Activated T-helper 2 cell treated with anti-CD3 and anti-CD28 coated beads, Interferon-gamma antibody, Interleukin-2, Interleukin-4, amounts not matched to agents 10 μg/mL and 5 μg/mL and 100 μg/mL, durations not matched to agents 14 hours and 24 hours and 36 hours (primary cell): Measurements from ENCODE around the gene PNLIPRP1. TPM values are rescaled to one million over a fixed set of nuclear protein-coding genes. Genes with fewer than 3 reads are reported as not detected.

ENCODE experiments used
- DNase-seq: peaks from one replicate; pipeline ENCODE4 v3.0.0; 2021; ENCODE audit warnings: low spot score
- H3K27ac Mint-ChIP-seq: one replicate; pipeline ENCODE4 v1.8.0; 2021; ENCODE audit warnings: mixed read lengths
- H3K27me3 Mint-ChIP-seq: one replicate; pipeline ENCODE4 v1.8.0; 2021; ENCODE audit warnings: low read depth, mixed read lengths
- H3K36me3 Mint-ChIP-seq: one replicate; pipeline ENCODE4 v1.8.0; 2021; ENCODE audit warnings: low read depth, mixed read lengths
- H3K4me1 Mint-ChIP-seq: one replicate; pipeline ENCODE4 v1.8.0; 2021; ENCODE audit warnings: low read depth, mixed read lengths
- H3K4me3 Mint-ChIP-seq: one replicate; pipeline ENCODE4 v1.8.0; 2021; ENCODE audit warnings: low read depth, mild to moderate bottlenecking, moderate library complexity, mixed read lengths
- H3K9me3 Mint-ChIP-seq: one replicate; pipeline ENCODE4 v1.8.0; 2021; ENCODE audit warnings: mixed read lengths
- intact Hi-C: fragments of 100-400 bp; cut with micrococcal nuclease; formaldehyde crosslinking; loops from one replicate; pipeline ENCODE4 v1.15.1; 2023
- total RNA-seq: library from RNA; stranded (reverse); gene quantifications from 2 replicates; pipeline ENCODE4 v1.2.3, GENCODE V29; 2022

Gene PNLIPRP1
- not detected in 2 replicates for total RNA-seq

DNA sequence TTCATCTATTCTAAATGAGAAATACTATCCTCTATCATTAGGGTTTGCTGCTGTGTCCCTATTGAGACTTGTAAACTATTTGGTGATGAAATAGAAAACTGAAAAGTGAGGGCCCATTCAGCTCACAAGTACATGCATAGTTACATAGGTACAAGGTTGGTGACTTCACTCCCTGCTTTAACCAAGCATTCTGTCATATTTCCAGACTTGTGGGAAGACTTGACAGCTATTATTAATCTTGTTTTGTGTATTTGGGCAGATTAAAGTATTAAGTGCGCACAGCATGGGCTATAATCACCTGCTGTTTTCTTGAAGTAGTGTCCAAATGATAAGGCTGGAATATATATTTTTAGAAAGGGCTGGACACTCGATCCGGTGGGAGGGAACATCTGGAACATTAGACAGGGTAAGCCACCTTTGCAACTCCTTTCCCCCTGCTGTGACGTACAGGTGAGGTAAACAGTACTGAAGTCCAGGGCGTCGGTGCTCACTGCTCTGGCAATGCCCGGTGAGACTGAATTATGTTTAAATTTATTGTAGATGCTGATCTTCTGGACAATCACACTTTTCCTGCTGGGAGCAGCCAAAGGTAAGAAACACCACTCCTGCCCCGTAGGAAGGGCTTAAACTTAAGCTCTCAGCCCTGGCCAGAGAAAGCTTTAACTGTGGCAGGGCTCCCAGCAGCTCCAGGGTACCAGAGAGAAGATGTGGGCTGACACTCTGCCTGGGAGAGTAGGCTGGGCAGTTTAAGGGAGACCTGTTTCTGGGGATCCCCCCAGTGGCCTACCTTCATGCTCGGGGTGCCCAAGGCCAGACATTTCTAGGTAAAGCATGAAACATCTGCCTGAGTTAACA is at the start of gene PNLIPRP1:
Gene PNLIPRP1 (plus strand): TSS at position 370 of the 855 bp plus-strand sequence. CDS start 171 bp downstream, at position 541.
- H3K4me3 Mint-ChIP-seq = no peak within 1 kb of the TSS
- no peaks in the 10 kb centered on the region for H3K4me1 Mint-ChIP-seq
- no peaks in the 10 kb centered on the region for H3K36me3 Mint-ChIP-seq
- no peak for DNase-seq
- intact Hi-C loops = no loop called here
- H3K27me3 Mint-ChIP-seq = no peaks in the 10 kb centered on the region
- no peaks in the 10 kb centered on the region for H3K9me3 Mint-ChIP-seq
- no peak within 1 kb of the TSS for H3K27ac Mint-ChIP-seq

DNA sequence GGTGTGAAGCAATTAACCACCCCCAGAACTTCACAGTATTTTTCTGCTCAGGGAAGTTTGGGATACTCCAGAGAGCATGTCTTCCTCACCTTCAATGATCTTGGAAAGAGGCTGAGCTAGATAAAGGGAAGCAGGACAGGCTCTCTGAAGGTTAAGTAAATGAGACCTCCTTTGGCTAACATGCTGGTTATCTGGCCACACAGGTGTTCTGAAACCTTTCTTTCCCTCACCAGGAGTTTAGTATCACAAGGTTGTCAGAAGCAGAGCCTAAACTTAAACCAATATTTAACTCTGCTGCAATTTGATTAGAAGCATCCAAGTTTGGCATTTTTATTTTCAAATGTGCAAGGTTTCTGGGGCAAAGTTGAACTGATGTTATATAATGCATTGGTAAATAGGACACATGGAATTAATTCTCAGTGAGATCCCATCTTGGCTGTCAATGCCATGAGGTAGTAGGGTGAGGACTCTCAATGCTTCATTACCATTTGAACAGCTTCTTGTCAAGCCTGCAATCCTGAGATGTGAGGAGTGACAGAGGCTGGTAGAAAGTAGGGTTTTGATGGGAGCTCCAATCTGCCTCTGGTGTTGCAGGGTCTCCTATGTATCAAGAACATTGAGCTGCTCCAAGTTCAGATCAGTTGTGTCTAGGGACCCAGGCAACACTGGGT is 48.6 kb upstream of the PNLIPRP1 start:
- DNase-seq = no peak
- intact Hi-C loops = no loop called here
- Mint-ChIP-seq H3K4me3 (no peak overlapping the region), H3K4me1 (no peaks in the 10 kb centered on the region), H3K27ac (no peak overlapping the region), H3K36me3 (no peaks in the 10 kb centered on the region), H3K27me3 (no peaks in the 10 kb centered on the region), H3K9me3 (no peaks in the 10 kb centered on the region)

DNA sequence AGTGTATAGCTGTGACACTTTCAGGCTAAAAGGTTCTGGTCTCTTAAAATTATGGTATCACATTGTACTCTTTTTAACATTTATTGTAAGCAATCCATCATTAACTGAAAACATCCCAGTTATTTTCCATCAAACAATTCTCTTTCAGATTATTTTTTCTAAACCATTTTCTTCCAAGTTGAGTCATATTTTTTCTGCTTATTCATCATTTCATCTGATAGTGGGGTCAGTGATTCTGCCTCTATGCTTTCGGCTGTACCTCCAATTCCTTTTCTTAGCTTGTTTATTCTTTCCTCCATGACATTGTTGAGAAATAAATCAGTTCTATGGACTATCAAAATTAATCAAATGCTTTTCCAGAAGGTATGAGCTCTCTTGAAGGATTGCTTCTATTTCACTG is 45.6 kb upstream of the PNLIPRP1 start:
- no peak overlapping the region for H3K27ac Mint-ChIP-seq
- H3K4me3 Mint-ChIP-seq = no peak overlapping the region
- intact Hi-C loops = no loop called here
- H3K9me3 Mint-ChIP-seq = no peaks in the 10 kb centered on the region
- H3K27me3 Mint-ChIP-seq = no peaks in the 10 kb centered on the region
- no peak for DNase-seq
- H3K4me1 Mint-ChIP-seq = no peaks in the 10 kb centered on the region
- no peaks in the 10 kb centered on the region for H3K36me3 Mint-ChIP-seq

- Mint-ChIP-seq H3K27ac (no peak within 1 kb of the TSS), H3K4me3 (no peak within 1 kb of the TSS), H3K9me3 (no peaks in the 10 kb centered on the region), H3K36me3 (no peaks in the 10 kb centered on the region), H3K4me1 (no peaks in the 10 kb centered on the region), H3K27me3 (no peaks in the 10 kb centered on the region)
- intact Hi-C loops = no loop called here
- no peak for DNase-seq
Measured at GRCh38 chr10:116545756-116546155, 45.0 kb upstream of the PNLIPRP1 start, which contains the start of gene PNLIP. Gene PNLIP (plus strand): TSS chr10:116545931. CDS start chr10:116546093, 162 bp downstream.

GRCh38 chr10:116548301-116548700 is 42.5 kb upstream of the PNLIPRP1 start:
- no peaks in the 10 kb centered on the region for H3K27me3 Mint-ChIP-seq
- H3K9me3 Mint-ChIP-seq = no peaks in the 10 kb centered on the region
- H3K4me3 Mint-ChIP-seq = no peak overlapping the region
- no peak for DNase-seq
- intact Hi-C loops = no loop called here
- H3K4me1 Mint-ChIP-seq = no peaks in the 10 kb centered on the region
- no peaks in the 10 kb centered on the region for H3K36me3 Mint-ChIP-seq
- H3K27ac Mint-ChIP-seq = no peak overlapping the region

GRCh38 chr10:116553378-116553980 is 37.3 kb upstream of the PNLIPRP1 start:
- H3K27ac Mint-ChIP-seq = no peak overlapping the region
- no peaks in the 10 kb centered on the region for H3K4me1 Mint-ChIP-seq
- intact Hi-C loops = no loop called here
- no peak overlapping the region for H3K4me3 Mint-ChIP-seq
- H3K9me3 Mint-ChIP-seq = no peaks in the 10 kb centered on the region
- no peaks in the 10 kb centered on the region for H3K27me3 Mint-ChIP-seq
- DNase-seq = no peak
- H3K36me3 Mint-ChIP-seq = no peaks in the 10 kb centered on the region

GRCh38 chr10:116554628-116555027 is 36.1 kb upstream of the PNLIPRP1 start:
- Mint-ChIP-seq H3K4me3 (no peak overlapping the region), H3K36me3 (no peaks in the 10 kb centered on the region), H3K4me1 (no peaks in the 10 kb centered on the region), H3K27me3 (no peaks in the 10 kb centered on the region), H3K27ac (no peak overlapping the region), H3K9me3 (no peaks in the 10 kb centered on the region)
- DNase-seq = no peak
- intact Hi-C loops = no loop called here

DNA sequence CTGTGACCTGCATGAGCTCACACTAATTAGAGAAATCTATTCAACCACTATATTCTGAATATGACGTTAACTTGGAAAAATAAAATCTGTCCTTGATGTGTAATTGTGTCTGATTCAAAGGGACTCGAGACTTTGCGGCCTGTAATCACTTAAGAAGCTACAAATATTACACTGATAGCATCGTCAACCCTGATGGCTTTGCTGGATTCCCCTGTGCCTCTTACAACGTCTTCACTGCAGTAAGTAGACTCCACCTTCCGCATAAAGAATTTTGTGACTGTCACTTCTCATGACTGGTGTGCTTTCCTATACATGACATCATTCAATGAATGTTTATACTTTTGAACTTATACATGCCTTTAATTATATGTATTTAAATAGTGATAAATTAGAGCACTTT is 34.9 kb upstream of the PNLIPRP1 start:
- Mint-ChIP-seq H3K4me3 (no peak overlapping the region), H3K9me3 (no peaks in the 10 kb centered on the region), H3K36me3 (no peaks in the 10 kb centered on the region)

GRCh38 chr10:116557305-116557880 is 33.4 kb upstream of the PNLIPRP1 start:
- intact Hi-C loops = no loop called here
- H3K27ac Mint-ChIP-seq = no peak overlapping the region
- H3K4me1 Mint-ChIP-seq = no peaks in the 10 kb centered on the region
- DNase-seq = no peak
- H3K27me3 Mint-ChIP-seq = no peaks in the 10 kb centered on the region
- no peak overlapping the region for H3K4me3 Mint-ChIP-seq
- H3K9me3 Mint-ChIP-seq = no peaks in the 10 kb centered on the region
- H3K36me3 Mint-ChIP-seq = no peaks in the 10 kb centered on the region

More for the DNA sequence above, 34.9 kb upstream of the PNLIPRP1 start:
- H3K4me1 Mint-ChIP-seq = no peaks in the 10 kb centered on the region
- H3K27me3 Mint-ChIP-seq = no peaks in the 10 kb centered on the region
- intact Hi-C loops = no loop called here
- H3K27ac Mint-ChIP-seq = no peak overlapping the region
- no peak for DNase-seq

DNA sequence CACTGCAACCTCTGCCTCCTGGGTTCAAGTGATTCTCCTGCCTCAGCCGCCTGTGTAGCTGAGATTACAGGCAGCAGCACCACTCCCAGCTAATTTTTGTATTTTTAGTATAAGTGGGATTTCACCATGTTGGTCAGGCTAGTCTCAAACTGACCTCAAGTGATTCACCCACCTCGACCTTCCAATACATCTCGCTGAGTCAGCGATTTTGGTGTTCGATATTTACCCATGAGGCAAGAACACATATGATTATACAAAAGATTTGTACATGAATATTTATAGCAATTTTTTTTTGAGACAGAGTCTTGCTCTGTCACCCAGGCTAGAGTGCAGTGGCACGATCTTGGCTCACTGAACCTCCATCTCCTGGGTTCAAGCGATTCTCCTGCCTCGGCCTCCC is 25.2 kb upstream of the PNLIPRP1 start:
- no peaks in the 10 kb centered on the region for H3K9me3 Mint-ChIP-seq
- no peak overlapping the region for H3K27ac Mint-ChIP-seq
- no peak overlapping the region for H3K4me3 Mint-ChIP-seq
- intact Hi-C loops = no loop called here
- H3K27me3 Mint-ChIP-seq = no peaks in the 10 kb centered on the region
- H3K4me1 Mint-ChIP-seq = no peaks in the 10 kb centered on the region
- H3K36me3 Mint-ChIP-seq = no peaks in the 10 kb centered on the region
- DNase-seq = no peak

GRCh38 chr10:116566932-116567331 is 23.8 kb upstream of the PNLIPRP1 start:
- intact Hi-C loops = no loop called here
- Mint-ChIP-seq H3K27ac (no peak overlapping the region), H3K27me3 (no peaks in the 10 kb centered on the region), H3K9me3 (no peaks in the 10 kb centered on the region), H3K4me1 (no peaks in the 10 kb centered on the region), H3K36me3 (no peaks in the 10 kb centered on the region), H3K4me3 (no peak overlapping the region)
- no peak for DNase-seq

DNA sequence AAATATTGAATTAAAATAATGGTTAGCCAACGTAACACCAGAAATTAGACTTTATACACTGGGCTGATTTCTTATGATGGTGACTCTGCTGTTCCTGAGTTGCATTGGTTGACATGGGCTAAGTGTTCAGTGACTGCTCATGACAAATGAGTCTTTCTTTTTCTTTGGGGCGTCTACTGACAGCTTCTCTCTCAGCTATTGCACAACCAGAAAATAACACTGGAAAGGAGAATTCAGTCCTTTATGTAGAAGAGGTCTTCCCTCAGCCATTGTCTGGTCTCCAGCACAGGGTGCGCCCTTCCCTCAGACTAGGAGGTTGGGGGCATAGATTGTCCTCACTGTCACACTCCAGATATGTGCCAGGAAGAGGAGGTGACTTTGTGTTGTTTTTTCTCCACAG is 23.4 kb upstream of the PNLIPRP1 start:
- no peaks in the 10 kb centered on the region for H3K4me1 Mint-ChIP-seq
- H3K4me3 Mint-ChIP-seq = no peak overlapping the region
- H3K27ac Mint-ChIP-seq = no peak overlapping the region
- intact Hi-C loops = no loop called here
- DNase-seq = no peak
- H3K27me3 Mint-ChIP-seq = no peaks in the 10 kb centered on the region
- H3K9me3 Mint-ChIP-seq = no peaks in the 10 kb centered on the region
- H3K36me3 Mint-ChIP-seq = no peaks in the 10 kb centered on the region

GRCh38 chr10:116574797-116575196 is 16.0 kb upstream of the PNLIPRP1 start:
- intact Hi-C loops = no loop called here
- no peak for DNase-seq
- Mint-ChIP-seq H3K4me1 (no peaks in the 10 kb centered on the region), H3K27me3 (no peaks in the 10 kb centered on the region), H3K36me3 (no peaks in the 10 kb centered on the region), H3K9me3 (peaks cover 4% of the 10 kb centered on the region), H3K27ac (no peak overlapping the region), H3K4me3 (no peak overlapping the region)
